RWPE2 (cell line): ENCODE data around the gene MRPL53.

Experiments used
- ATAC-seq: fragments of 200-7000 bp; cut with Tn5 transposase; 3 replicates; pipeline ENCODE4 v1.9.1; 2021; ENCODE audit warnings: low read depth
- DNase-seq: peaks from one replicate; pipeline ENCODE4 v3.0.0-alpha.2; 2020; ENCODE audit warnings: low spot score
- H3K27ac ChIP-seq: fragments of 450-650 bp; 2 replicates; pipeline ENCODE4 v1.5.1; 2017; ENCODE audit warnings: mild to moderate bottlenecking; ENCODE audit not compliant: poor library complexity, severe bottlenecking
- H3K27me3 ChIP-seq: fragments of 250-450 bp; sonication (Bioruptor Pico); 2 replicates; pipeline ENCODE4 v1.5.1; 2021; ENCODE audit warnings: mild to moderate bottlenecking, moderate library complexity; ENCODE audit not compliant: insufficient read depth, poor library complexity, severe bottlenecking
- H3K36me3 ChIP-seq: fragments of 250-450 bp; sonication (Bioruptor Pico); 2 replicates; pipeline ENCODE4 v1.5.1; 2020; ENCODE audit warnings: low read depth, mild to moderate bottlenecking, moderate library complexity
- H3K4me1 ChIP-seq: fragments of 250-450 bp; sonication (Bioruptor Pico); 2 replicates; pipeline ENCODE4 v1.5.1; 2021; ENCODE audit warnings: mild to moderate bottlenecking, moderate library complexity; ENCODE audit not compliant: insufficient read depth, poor library complexity, severe bottlenecking
- H3K4me3 ChIP-seq: fragments of 250-450 bp; sonication (Bioruptor Pico); 2 replicates; pipeline ENCODE4 v1.5.1; 2021; ENCODE audit warnings: mild to moderate bottlenecking, moderate library complexity; ENCODE audit not compliant: severe bottlenecking
- H3K9me3 ChIP-seq: fragments of 250-450 bp; sonication (Bioruptor Pico); 2 replicates; pipeline ENCODE4 v1.5.1; 2021; ENCODE audit warnings: mild to moderate bottlenecking, moderate library complexity; ENCODE audit not compliant: severe bottlenecking
- TF ChIP-seq, protein P1 (sequence below): fragments of 450-650 bp; IDR thresholded peaks from one replicate; pipeline ENCODE4 v1.5.1; 2017; ENCODE audit warnings: mild to moderate bottlenecking, moderate library complexity; ENCODE audit not compliant: poor library complexity, severe bottlenecking

Gene MRPL53

GRCh38 chr2:74472086-74472944 is at the start of gene MRPL53:
Gene MRPL53 (minus strand): TSS chr2:74472680. CDS start chr2:74472660, 20 bp downstream.
- ATAC-seq, result peak; percentile 87
- no peaks in the 10 kb centered on the region for H3K9me3 ChIP-seq
- peak; percentile 93 for DNase-seq
- peaks cover 3% of the 10 kb centered on the region for H3K4me1 ChIP-seq
- TF ChIP-seq, protein P1, sequence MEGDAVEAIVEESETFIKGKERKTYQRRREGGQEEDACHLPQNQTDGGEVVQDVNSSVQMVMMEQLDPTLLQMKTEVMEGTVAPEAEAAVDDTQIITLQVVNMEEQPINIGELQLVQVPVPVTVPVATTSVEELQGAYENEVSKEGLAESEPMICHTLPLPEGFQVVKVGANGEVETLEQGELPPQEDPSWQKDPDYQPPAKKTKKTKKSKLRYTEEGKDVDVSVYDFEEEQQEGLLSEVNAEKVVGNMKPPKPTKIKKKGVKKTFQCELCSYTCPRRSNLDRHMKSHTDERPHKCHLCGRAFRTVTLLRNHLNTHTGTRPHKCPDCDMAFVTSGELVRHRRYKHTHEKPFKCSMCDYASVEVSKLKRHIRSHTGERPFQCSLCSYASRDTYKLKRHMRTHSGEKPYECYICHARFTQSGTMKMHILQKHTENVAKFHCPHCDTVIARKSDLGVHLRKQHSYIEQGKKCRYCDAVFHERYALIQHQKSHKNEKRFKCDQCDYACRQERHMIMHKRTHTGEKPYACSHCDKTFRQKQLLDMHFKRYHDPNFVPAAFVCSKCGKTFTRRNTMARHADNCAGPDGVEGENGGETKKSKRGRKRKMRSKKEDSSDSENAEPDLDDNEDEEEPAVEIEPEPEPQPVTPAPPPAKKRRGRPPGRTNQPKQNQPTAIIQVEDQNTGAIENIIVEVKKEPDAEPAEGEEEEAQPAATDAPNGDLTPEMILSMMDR, result no peak
- H3K27ac ChIP-seq, result peak within 1 kb of the TSS; percentile 90
- peak within 1 kb of the TSS; percentile 42 for H3K4me3 ChIP-seq
- peaks cover 21% of the 10 kb centered on the region for H3K36me3 ChIP-seq
- no peaks in the 10 kb centered on the region for H3K27me3 ChIP-seq

DNA sequence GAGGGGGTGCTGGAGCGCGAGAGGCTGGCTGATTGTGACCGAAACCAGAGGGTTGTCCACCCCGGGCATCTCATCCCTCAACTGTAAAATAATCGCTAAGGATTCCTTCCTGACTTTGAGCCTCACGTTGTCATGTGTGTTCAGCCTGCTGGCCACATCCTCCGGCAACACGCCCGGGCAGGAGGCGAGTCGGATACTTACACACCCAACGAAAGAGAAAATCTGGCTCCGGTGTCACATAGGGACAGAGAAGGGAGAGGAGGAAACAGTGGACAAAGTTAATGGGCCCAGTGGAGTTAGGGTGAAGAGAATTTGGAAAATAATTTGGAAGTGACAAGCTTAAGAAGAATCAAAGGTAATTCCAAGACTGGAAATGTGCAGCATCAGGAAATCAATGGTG is 44.2 kb upstream of the MRPL53 start:
- Histone ChIP-seq H3K4me3 (no peak overlapping the region), H3K9me3 (no peaks in the 10 kb centered on the region), H3K36me3 (no peaks in the 10 kb centered on the region), H3K4me1 (no peaks in the 10 kb centered on the region), H3K27me3 (peaks cover 82% of the 10 kb centered on the region), H3K27ac (no peak overlapping the region)
- TF ChIP-seq, protein P1, result no peak
- ATAC-seq (no peak), DNase-seq (no peak)

- Histone ChIP-seq H3K27ac (no peak overlapping the region), H3K9me3 (no peaks in the 10 kb centered on the region), H3K27me3 (peaks cover 85% of the 10 kb centered on the region), H3K4me1 (no peaks in the 10 kb centered on the region), H3K36me3 (no peaks in the 10 kb centered on the region), H3K4me3 (no peak overlapping the region)
- DNase-seq (peak; percentile 69), ATAC-seq (no peak; the same call in 2 of the 3 replicates)
- TF ChIP-seq, protein P1, result no peak
Measured at GRCh38 chr2:74515981-74516633, 43.6 kb upstream of the MRPL53 start.

GRCh38 chr2:74515271-74515980 is 42.9 kb upstream of the MRPL53 start:
- TF ChIP-seq, protein P1, result no peak
- DNase-seq, result peak; percentile 42
- H3K27ac ChIP-seq, result no peak overlapping the region
- H3K9me3 ChIP-seq, result no peaks in the 10 kb centered on the region
- ATAC-seq, result no peak
- H3K4me3 ChIP-seq, result no peak overlapping the region
- peaks cover 85% of the 10 kb centered on the region for H3K27me3 ChIP-seq
- no peaks in the 10 kb centered on the region for H3K4me1 ChIP-seq
- H3K36me3 ChIP-seq, result no peaks in the 10 kb centered on the region
